ENCODE results near the gene FFAR3. TPM values are rescaled to one million over a fixed set of nuclear protein-coding genes. Genes with fewer than 3 reads are reported as not detected.

The FFAR3 gene
- total RNA-seq, 2 experiments from 2014 or later = not detected

DNA sequence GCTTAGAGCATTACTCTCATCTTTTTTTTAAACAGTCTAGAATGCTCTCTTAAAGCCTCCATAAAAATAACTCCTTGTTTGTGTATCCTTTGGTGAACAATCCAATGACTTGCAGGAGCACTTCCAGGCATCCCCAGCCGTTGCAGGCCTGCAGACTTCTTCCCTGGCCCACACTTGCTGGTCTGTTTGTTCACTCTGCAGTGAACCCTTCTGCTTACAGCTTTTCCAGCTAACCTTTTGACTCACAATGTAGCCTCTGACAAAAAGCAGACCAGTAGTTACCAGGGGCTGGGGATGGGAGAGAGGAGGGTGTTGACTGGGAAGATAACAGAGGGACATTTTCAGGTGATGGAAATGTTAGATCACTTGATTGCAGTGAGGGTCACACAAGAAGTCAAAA lies 21.7 kb downstream of the FFAR3 start:
- Mint-ChIP-seq H3K4me1 (ENCODE audit: low read depth) (no peaks in the 10 kb centered on the region), H3K36me3 (ENCODE audit: low read depth) (no peaks in the 10 kb centered on the region), H3K27me3 (peaks cover 19% of the 10 kb centered on the region), H3K27ac (no peak overlapping the region), H3K9me3 (peaks cover 5% of the 10 kb centered on the region), H3K4me3 (no peak overlapping the region)
- ATAC-seq (ENCODE audit: poor library complexity) = no peak
- no peak for DNase-seq
- Histone ChIP-seq H3K36me3 (ENCODE audit: insufficient read depth, low read length) (no peaks in the 10 kb centered on the region), H3K4me1 (ENCODE audit: insufficient read depth, low read length) (no peaks in the 10 kb centered on the region), H3K9me3 (ENCODE audit: control insufficient read depth in 1 of 2, insufficient read depth in 1 of 2, low read length in 2 of 2) (peaks cover 0 to 2% of the 10 kb centered on the region in 2 experiments), H3K27me3 (ENCODE audit: control insufficient read depth in 1 of 2, insufficient read depth in 2 of 2, low read length in 2 of 2) (no peaks in the 10 kb centered on the region), H3K27ac (ENCODE audit: low read depth in 1 of 2, low read length in 2 of 2) (no peak overlapping the region), H3K4me3 (ENCODE audit: low read length) (no peak overlapping the region)
- intact Hi-C loops (cut with DNase I, micrococcal nuclease) = no loop called here
- POLR2A ChIA-PET = no interaction called here
- TF ChIP-seq, protein P1, sequence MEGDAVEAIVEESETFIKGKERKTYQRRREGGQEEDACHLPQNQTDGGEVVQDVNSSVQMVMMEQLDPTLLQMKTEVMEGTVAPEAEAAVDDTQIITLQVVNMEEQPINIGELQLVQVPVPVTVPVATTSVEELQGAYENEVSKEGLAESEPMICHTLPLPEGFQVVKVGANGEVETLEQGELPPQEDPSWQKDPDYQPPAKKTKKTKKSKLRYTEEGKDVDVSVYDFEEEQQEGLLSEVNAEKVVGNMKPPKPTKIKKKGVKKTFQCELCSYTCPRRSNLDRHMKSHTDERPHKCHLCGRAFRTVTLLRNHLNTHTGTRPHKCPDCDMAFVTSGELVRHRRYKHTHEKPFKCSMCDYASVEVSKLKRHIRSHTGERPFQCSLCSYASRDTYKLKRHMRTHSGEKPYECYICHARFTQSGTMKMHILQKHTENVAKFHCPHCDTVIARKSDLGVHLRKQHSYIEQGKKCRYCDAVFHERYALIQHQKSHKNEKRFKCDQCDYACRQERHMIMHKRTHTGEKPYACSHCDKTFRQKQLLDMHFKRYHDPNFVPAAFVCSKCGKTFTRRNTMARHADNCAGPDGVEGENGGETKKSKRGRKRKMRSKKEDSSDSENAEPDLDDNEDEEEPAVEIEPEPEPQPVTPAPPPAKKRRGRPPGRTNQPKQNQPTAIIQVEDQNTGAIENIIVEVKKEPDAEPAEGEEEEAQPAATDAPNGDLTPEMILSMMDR (IDR thresholded peaks at IDR 0.05) = no peak
- CTCF ChIA-PET = no interaction called here

DNA sequence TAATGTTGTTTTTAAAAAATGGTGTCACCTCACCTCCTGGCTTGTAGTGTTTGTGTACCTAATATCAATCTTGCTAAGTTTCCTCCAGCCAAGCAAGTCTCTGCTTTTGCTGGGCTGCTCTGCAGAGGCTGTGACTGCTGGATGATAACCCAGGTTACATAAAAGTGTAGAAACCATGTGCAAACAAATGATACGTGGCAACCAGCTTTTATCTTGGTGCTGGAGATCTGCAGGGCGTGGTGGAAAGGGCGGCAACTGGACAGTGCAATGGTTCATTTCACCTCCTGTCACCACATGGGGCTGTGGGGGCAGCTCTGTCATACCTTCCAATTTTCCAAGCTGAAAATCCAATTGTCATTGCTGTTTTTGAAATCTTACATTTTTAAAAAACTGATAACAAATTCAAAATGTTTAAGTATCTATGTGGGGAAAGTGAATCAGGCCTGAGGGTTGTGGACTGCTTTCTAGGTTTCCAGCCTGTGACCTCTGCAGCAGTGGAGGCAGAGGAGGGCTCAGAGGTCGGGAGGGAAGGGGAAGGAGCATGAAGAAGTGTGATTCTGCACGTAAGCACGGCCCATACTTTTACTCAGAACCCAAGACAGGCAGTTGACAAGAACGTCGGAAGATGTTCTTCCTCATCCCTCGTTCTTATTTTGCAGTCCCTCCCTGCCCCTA lies 22.3 kb downstream of the FFAR3 start:
- ATAC-seq (ENCODE audit: poor library complexity) (no peak), DNase-seq (no peak)
- Mint-ChIP-seq H3K9me3 (peaks cover 5% of the 10 kb centered on the region), H3K36me3 (ENCODE audit: low read depth) (no peaks in the 10 kb centered on the region), H3K27ac (no peak overlapping the region), H3K4me1 (ENCODE audit: low read depth) (no peaks in the 10 kb centered on the region), H3K4me3 (no peak overlapping the region), H3K27me3 (peaks cover 19% of the 10 kb centered on the region)
- H3K4me3 ChIP-seq (ENCODE audit: low read length) = no peak overlapping the region
- intact Hi-C loops (cut with DNase I, micrococcal nuclease) = no loop called here
- CTCF ChIA-PET = no interaction called here
- H3K36me3 ChIP-seq (ENCODE audit: insufficient read depth, low read length) = no peaks in the 10 kb centered on the region
- no peaks in the 10 kb centered on the region for H3K27me3 ChIP-seq (ENCODE audit: control insufficient read depth in 1 of 2, insufficient read depth in 2 of 2, low read length in 2 of 2)
- H3K9me3 ChIP-seq (ENCODE audit: control insufficient read depth in 1 of 2, insufficient read depth in 1 of 2, low read length in 2 of 2) = peaks cover 0 to 5% of the 10 kb centered on the region in 2 experiments
- H3K27ac ChIP-seq (ENCODE audit: low read depth in 1 of 2, low read length in 2 of 2) = no peak overlapping the region
- POLR2A ChIA-PET = no interaction called here
- no peaks in the 10 kb centered on the region for H3K4me1 ChIP-seq (ENCODE audit: insufficient read depth, low read length)
- TF ChIP-seq, protein P1 (IDR thresholded peaks at IDR 0.05) = no peak

DNA sequence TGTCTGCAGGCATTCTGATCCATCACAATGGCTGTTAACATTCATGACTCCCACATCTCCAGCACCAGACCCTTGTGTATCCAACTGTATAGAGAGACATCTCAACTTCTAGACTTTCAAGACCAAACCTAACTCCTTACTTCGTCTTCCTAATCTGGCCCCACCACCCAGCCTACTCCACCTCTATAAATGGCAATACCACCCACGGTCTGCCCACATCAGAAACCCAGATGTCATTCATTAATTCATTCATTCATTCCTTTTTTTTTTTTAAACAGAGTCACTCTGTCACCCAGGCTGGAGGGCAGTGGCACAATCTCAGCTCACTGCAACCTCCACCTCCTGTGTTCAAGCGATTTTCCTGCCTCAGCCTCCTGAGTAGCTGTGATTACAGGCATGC lies 23.1 kb downstream of the FFAR3 start:
- Histone ChIP-seq H3K27ac (ENCODE audit: low read depth in 1 of 2, low read length in 2 of 2) (no peak overlapping the region), H3K4me1 (ENCODE audit: insufficient read depth, low read length) (no peaks in the 10 kb centered on the region), H3K36me3 (ENCODE audit: insufficient read depth, low read length) (no peaks in the 10 kb centered on the region), H3K9me3 (ENCODE audit: control insufficient read depth in 1 of 2, insufficient read depth in 1 of 2, low read length in 2 of 2) (peaks cover 0 to 12% of the 10 kb centered on the region in 2 experiments), H3K27me3 (ENCODE audit: control insufficient read depth in 1 of 2, insufficient read depth in 2 of 2, low read length in 2 of 2) (no peaks in the 10 kb centered on the region), H3K4me3 (ENCODE audit: low read length) (no peak overlapping the region)
- Mint-ChIP-seq H3K4me3 (no peak overlapping the region), H3K27me3 (peaks cover 13% of the 10 kb centered on the region), H3K27ac (no peak overlapping the region), H3K36me3 (ENCODE audit: low read depth) (peaks cover 1% of the 10 kb centered on the region), H3K4me1 (ENCODE audit: low read depth) (no peaks in the 10 kb centered on the region), H3K9me3 (peaks cover 5% of the 10 kb centered on the region)
- DNase-seq (no peak), ATAC-seq (ENCODE audit: poor library complexity) (no peak)
- intact Hi-C loops (cut with DNase I, micrococcal nuclease) = no loop called here
- POLR2A ChIA-PET = no interaction called here
- TF ChIP-seq, protein P1 (IDR thresholded peaks at IDR 0.05) = no peak
- CTCF ChIA-PET = no interaction called here
